Measurements from ENCODE around the gene ARFGEF2.
"Not testable (repeated sequence)": the region's sequence is repeated elsewhere in the genome, so short reads cannot be mapped to it uniquely, and the experiment has no call there.

Gene ARFGEF2

DNA sequence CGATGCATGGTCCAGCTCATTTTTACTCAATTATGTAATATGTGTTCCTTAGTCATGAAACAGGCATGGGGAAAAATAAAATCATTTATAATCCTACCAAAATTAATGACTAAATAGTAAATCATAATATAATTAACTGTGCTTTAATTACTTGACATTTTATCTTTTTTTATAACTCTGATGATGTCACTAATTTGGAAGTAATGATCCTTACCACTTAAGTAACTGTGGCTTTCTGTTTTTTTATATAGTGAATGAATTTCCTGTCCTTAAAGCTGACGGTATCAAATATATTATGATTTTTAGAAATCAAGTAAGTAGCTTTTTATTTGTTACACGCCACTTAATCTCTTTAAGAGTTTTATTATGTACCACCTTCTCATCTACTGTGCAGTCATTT, 156.8 kb downstream of the ARFGEF2 start:
- no peak for DNase-seq (ENCODE audit: low read depth)

- DNase-seq (ENCODE audit: low read depth) = not testable (repeated sequence)
Observed at GRCh38 chr20:49082295-49082694, 160.8 kb downstream of the ARFGEF2 start.
